Hematopoietic multipotent progenitor cell treated with erythropoietin and hydrocortisone succinate and interleukin-3 and kit ligand, for 17 days (in vitro differentiated cells): ENCODE data around the gene SLC26A11.
"Not testable (repeated sequence)": the region's sequence is repeated elsewhere in the genome, so short reads cannot be mapped to it uniquely, and the experiment has no call there.

Source experiments
- DNase-seq: peaks from one replicate; pipeline ENCODE4 v3.0.0-alpha.2; 2015; ENCODE audit warnings: low spot score

SLC26A11 gene

DNA sequence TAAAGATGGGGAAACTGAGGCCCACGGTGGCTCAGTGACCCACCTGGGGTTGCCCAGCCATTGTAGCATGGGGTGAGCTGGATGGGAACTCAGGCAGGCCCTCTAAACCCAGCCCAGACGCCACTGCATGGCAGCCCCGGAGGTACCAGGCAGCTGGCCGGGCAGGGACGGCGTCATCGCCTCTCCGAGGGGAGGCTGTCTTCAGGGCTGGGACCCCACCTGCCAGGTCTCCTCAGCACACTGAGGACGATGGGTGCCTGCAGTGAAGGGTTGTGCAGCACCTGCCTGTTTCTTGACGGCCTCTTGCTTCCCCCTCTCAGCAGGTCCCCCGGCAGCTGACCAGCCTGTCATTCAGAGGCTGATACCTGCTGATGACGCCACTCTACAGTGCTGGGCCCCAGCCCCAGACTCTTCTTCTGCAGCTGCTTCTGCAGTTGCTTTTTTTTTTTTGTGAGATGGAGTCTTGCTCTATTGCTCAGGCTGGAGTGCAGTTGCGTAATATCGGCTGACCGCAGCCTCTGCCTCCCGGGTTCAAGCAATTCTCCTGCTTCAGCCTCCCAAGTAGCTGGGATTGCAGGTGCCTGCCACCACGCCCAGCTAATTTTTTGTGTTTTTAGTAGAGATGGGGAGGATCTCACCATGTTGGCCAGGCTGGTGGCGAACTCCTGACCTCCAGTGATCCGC is 65.2 kb downstream of the SLC26A11 start:
- no peak for DNase-seq

DNA sequence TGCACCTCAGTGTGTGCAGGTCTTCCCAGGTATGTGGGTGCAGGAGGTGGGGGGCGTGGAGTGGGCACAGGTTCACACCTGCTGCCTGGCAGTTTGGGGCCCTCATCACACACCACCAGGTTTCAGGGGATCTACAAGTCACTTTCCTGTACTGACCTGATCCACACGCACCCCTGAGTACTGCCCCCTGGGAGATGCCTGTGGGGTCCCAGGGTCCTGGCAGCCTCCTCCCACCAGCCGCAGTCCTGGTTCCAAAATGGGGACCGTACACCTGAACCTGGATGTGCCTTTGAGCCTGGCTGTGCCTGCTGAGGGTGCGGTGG is 66.4 kb downstream of the SLC26A11 start:
- no peak for DNase-seq

DNA sequence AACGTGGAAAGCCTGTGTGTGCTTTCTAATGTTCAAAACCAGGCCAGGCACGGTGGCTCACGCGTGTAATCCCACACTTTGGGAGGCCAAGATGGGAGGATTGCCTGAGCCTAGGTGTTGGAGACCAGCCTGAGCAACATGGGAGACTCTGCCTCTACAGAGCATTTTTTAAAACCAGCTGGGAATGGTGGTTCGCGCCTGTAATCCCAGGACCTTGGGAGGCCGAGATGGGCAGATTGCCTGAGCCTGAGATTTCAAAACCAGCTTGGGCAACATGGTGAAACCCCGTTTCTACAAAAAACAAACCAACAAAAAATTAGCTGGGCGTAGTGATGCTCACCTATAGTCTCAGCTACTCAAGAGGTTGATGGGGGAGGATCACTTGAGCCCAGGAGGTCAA is 66.8 kb downstream of the SLC26A11 start:
- no peak for DNase-seq

DNA sequence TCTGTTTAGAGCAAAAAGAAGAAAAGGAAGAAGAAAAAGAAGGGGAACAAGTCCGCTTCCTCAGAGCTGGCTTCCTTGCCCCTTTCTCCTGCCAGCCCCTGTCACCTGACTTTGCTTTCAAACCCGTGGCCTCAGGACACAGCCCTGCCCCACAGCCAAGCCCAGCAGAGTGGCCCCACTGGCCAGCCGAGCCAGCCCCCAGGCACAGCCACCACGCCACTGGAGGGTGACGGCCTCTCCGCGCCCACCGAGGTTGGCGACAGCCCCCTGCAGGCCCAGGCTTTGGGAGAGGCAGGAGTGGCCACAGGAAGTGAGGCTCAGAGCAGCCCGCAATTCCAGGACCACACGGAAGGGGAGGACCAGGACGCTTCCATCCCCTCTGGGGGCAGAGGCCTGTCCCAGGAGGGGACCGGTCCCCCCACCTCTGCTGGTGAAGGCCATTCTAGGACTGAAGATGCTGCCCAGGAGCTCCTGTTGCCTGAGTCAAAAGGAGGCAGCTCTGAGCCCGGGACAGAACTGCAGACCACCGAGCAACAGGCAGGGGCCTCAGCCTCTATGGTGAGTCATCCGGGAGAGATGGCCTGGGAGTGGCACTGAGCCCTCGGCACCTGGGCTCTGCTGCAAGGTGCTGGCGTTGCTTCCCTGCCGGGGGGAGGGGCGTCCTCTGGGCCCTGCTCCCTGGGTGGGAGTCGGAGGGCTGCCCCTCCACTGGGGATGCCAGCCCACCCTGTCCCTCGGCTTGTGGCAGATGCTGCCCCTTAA is 67.8 kb downstream of the SLC26A11 start:
- DNase-seq, result no peak

DNA sequence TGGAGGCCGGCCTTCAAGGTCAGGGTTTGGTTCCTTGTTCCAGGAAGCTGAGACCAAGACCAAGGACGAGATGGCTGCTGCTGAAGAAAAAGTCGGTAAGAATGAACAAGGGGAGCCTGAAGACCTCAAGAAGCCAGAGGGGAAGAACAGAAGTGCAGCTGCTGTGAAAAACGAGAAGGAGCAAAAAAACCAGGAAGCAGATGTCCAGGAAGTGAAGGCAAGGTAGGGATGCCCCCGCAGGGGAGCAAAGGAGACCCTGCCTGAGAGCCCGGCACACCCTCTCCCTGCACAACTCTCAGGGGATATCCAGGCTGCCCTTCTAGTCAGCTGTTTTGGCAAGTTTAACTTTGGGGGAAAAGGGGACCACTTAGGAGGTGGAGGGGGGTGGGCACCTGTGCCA is 69.4 kb downstream of the SLC26A11 start:
- no peak for DNase-seq

DNA sequence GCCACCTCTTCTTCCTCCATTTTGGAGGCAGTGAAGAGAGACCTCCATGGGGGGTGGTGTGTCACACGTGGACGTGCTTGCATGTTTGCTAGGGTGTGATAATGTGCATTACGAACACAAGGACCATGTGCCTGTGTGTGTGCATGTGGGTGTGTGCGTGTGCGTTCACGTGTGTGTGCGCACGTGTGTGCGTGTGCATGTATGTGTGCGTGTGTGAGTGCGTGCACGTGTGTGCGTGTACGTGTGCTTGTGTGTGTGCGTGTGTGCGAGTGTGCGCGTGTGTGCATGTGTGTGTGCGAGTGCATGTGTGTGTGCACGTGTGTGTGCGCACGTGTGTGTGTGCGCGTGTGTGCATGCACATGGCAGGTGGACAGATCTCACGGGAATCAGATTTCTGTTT is 69.9 kb downstream of the SLC26A11 start:
- DNase-seq, result no peak

DNA sequence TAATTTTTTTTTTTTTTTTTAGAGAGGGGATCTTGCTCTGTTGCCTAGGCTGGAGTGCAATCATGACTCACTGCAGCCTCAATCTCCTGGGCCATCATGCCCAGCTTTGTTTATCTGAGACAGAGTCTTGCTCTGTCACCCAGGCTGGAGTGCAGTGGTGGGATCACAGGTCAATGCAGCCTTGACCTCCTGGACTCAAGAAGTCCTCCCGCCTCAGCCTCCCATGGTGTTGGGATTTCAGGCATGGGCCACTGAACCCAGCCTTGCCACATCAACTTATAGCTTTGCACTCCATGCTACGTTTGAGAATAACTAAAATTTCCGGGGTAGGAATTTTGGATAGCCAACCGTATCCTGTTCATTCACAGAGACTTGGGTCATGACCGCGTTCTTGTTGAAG is 71.0 kb downstream of the SLC26A11 start:
- DNase-seq, result no peak

DNA sequence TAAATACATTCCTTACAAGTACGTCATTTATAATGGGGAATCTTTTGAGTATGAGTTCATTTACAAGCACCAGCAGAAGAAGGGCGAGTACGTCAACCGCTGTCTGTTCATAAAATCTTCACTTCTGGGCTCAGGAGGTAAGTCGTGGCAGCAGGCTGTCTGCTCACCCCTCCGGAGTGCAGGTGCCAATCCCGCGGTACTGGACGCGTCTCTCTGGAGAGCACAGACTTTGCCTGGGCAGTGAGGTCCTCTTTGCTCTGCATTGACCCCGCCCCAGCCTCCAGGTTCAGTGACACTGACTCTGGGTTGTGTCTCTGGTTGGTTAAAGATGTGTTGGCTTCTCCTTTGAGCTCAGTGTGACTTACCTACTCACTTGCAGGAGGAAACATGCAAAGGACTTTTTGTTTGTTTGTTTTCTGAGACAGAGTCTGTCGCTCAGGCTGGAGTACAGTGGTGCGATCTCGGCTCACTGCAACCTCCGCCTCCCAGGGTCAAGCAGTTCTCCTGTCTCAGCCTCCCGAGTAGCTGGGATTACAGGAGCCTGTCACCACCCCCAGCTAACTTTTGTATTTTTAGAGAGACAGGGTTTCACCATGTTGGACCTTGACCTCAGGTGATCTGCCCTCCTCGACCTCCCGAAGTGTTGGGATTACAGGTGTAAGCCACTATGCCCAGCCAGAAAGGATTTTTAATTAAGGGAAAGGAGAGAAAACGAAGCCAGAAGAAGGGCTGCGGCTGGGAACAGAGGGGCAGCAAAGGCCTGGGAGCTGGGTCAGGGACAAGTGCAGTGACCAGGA is 71.7 kb downstream of the SLC26A11 start:
- DNase-seq, result no peak

DNA sequence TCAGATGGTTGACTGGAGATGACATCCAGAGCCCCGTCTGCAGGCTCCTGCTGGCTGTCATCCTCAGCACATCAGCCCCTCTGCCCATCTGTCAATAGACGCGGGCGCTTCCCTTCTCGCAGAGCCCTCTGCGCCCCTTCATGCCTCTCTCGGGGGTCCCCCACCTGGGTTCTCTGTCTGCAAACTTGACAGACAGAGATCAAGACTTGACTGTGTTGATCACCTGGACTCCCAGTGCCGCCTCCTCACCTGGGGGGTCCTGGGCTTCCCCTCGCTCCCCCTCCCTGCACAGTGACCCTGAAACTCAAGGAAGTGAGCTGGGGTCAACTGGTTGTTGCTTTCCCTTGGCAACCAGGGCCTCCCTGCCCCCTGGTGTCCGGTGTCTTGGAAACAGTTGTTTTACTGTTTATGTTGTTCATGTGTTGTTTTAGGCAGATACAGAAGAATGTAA is 72.3 kb downstream of the SLC26A11 start:
- no peak for DNase-seq

DNA sequence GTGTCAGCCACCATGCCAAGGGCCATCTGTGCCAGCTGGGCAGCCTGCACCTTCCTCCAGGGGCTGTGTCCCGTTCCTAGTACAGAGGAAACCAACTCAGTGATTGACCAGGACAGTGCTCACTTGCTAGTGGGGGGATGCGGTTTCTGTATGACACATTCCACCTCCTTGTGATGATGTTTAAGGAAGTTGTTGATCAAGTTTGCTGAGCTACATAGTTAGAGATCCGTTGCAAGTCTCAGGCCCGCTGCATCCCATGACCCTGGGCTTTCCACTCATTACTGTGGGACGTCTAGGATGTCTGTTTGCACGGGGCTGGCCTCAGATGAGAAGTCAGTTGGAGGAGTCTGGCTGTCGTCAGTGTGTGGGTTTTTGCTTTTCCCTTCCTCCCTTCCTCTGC is 74.0 kb downstream of the SLC26A11 start:
- DNase-seq, result no peak

DNA sequence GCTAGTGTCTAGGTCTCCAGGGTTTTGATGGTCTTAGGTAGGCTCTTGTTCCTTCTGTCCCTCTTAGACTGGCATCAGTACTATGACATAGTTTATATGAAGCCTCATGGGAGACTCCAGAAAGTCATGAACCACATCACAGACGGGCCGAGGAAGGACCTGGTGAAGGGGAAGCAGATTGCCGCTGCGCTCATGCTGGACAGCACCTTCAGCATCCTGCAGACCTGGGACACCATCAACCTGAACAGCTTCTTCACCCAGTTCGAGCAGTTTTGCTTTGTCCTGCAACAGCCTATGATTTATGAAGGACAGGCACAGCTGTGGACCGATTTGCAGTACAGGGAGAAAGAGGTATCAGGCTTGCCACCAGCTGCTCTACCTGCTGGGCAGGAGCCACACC is 74.4 kb downstream of the SLC26A11 start:
- no peak for DNase-seq

DNA sequence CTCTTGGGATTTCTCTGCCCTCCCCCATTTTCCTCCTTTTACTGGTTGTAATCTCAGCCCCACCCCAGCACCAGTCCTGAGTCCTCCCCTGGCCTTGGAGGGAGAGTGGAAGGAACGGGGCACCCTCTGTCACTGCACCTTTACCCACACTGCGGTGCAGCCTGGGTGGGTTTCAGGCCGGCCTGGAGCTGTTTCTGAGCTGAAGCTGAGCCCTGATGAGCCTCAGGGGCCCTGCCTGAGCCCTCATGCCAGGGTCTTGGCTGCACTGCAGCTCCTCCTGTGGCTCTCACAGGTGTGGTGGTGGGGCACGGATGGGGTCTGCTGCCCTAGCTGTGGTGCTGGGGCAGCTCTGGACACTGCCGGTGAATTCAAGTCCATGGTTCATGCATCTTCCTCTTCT is 74.9 kb downstream of the SLC26A11 start:
- DNase-seq, result no peak

DNA sequence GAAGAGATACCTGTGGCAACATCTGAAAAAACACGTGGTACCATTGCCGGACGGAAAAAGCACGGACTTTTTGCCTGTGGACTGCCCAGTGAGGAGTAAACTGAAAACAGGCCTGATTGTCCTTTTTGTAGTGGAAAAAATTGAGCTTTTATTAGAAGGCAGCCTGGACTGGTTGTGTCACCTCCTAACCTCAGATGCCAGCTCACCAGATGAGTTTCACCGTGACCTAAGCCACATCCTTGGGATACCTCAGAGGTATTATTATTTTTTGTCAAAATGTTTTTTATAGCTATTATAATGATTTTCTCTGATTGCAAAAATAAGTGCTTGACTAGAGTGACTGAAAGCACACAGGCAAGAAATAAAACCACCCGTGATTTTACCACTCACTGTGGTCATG is 75.3 kb downstream of the SLC26A11 start:
- DNase-seq, result no peak

DNA sequence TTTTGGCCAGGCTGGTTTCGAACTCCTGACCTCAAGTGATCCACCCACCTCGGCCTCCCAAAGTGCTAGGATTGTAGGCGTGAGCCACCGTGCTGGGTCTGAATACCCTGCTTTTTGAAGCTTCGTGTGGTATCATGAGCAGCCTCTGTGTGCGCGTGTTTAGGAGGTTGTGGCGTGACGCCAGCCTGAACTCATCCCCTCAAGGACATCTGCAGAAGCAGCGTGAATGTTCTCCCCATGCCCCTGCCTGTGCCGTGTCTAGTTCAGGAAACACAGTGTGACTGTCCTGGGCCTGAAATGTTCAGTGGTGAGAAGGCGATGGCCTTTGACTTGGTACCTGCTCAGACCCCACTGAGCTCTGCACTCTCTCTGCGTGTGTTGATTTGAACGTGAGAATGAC is 76.0 kb downstream of the SLC26A11 start:
- DNase-seq, result no peak

DNA sequence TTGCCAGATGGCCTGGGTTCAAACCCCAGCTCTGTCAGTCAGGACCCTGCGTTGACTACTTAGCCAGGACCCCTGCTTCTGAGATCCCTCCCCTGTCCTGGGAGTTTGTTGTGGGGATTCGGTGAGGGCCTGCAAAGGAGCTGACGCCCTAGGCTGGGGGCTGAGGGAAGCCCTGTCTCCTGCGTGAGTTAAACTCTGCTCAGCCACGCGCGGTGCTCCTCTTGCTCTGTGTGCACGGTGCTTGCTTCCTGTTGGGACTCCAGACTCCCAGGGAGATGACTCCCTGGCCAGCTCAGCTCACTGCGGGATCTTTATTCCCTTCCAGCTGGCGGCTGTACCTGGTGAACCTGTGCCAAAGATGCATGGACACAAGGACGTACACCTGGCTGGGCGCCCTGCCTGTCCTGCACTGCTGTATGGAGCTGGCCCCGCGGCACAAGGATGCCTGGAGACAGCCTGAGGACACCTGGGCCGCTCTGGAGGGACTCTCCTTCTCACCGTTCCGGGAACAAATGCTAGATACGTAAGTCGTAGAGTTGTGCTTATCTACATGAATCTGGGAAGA is 77.9 kb downstream of the SLC26A11 start:
- DNase-seq, result no peak

DNA sequence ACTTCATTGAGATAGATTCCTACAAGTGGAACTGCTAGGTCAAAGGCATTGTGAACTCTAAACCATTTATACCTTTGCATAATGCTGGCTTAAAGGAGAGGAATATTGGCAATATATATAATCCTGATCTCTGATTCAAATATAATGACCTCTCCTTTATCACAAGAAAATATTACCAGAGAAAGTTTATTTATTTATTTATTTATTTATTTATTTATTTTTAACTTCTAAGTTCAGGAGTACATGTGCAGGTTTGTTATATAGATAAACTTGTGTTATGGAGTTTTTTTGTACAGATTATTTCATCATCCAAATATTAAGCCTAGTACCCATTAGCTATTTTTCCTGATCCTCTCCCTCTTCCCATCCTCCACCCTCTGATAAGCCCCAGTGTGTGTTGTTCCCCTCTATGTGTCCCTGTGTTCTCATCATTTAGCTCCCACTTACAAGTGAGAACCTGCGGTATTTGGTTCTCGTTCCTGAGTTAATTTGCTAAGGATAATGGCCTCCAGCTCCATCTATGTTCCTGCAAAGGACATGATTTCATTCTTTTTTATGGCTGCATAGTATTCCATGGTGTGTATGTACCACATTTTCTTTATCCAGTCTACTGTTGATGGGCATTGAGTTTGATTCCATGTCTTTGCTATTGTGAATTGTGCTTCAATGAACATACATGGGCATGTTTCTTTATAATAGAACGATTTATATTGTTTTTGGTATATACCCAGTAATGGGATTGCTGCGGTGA is 79.3 kb downstream of the SLC26A11 start:
- not testable (repeated sequence) for DNase-seq

DNA sequence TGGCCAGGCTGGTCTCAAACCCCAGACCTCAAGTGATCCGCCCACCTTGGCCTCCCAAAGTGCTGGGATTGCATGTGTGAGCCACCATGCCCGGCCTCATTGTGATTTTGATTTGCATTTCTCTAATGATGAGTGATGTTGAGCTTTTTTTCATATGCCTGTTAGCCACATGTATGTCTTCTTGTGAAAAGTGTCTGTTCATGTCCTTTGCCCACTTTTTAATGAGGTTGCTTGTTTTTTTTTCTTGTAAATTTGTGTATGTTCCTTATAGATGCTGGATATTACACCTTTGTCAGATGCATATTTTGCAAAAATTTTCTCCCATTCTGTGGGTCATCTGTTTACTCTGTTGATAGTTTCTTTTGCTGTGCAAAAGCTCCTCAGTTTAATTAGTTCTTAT is 80.5 kb downstream of the SLC26A11 start:
- DNase-seq, result not testable (repeated sequence)
